GM23248 (cell line): ENCODE measurements around the gene GJA1.

Source experiments
- EZH2 ChIP-seq: fragments of 200-600 bp; sonication (generic); IDR thresholded peaks from 2 replicates; pipeline ENCODE4 v1.6.1; 2018; ENCODE audit warnings: antibody characterized with exemption, mild to moderate bottlenecking; ENCODE audit not compliant: insufficient read depth, poor library complexity, severe bottlenecking
- EZH2phosphoT487 ChIP-seq: fragments of 200-600 bp; sonication (generic); IDR thresholded peaks from 2 replicates; pipeline ENCODE4 v1.6.1; 2018; ENCODE audit warnings: antibody characterized with exemption, moderate library complexity, mild to moderate bottlenecking, low read depth; ENCODE audit not compliant: insufficient read depth

DNA sequence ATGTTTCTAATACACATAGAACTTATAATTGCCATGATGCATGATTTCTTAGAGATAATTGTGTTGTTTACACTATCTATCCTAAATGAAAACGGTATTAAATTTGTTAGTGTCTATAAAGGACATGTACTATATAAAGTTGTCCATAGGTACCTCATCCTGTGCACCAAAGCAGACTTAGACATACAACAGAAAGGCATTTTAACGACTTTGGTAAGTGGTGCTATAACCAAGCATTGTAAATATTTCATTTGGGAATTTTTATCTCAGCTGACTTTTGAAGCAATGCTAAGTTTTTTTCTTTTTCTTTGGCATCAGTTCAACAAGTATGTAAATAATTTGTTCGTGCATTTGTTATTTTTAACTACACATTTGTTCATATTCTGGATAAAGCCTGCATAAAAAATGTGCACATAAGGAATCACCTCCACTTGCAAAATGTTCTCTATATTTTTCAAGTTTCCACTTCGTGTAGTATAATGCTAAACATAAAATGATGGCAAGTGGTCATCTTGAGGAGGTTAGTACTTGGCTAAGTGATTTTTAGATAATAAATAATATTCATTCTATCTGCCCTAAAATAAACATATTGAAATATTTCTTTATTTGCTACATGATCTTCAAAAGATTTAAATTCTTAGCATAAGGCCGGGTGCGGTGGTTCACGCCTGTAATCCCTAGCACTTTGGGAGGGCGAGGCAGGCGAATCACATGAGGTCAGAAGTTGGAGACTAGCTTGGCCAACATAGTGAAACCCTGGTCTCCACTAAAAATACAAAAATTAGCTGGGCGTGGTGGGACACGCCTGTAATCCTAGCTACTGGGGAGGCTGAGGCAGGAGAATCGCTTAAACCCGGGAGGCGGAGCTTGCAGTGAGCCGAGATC is 6.3 kb upstream of the GJA1 start:
- TF ChIP-seq EZH2phosphoT487 (no peak), EZH2 (no peak)
